ENCODE results near the gene YIPF4. TPM values are rescaled to one million over a fixed set of nuclear protein-coding genes. Genes with fewer than 3 reads are reported as not detected.

The YIPF4 gene
- total RNA-seq, 1 experiment from 2014 or later, result 42.4 TPM

Other genes with a start within 250 kb of the YIPF4 start
- gene DPY30, start 238.1 kb upstream of the YIPF4 start, total RNA-seq (2021), result 89.6 and 109 TPM in 2 replicates
- gene SPAST, start 214.3 kb upstream of the YIPF4 start, total RNA-seq (2021), result 17.2 and 19.2 TPM in 2 replicates
- 18.5 and 25.7 TPM in 2 replicates for gene SLC30A6, start 112.0 kb upstream of the YIPF4 start, total RNA-seq (2021)
- not detected in 2 replicates for gene NLRC4, start 13.0 kb upstream of the YIPF4 start, total RNA-seq (2021)
- gene BIRC6, start 79.1 kb downstream of the YIPF4 start, total RNA-seq (2021), result 69.6 and 79.0 TPM in 2 replicates

All from PC-9 (cell line).